Neutrophil (primary cell): ENCODE measurements around the gene RAD54L.
A peak's percentile ranks its signal among the peaks of the same experiment; 100 is the strongest.

Experiments used
- H3K27ac ChIP-seq: fragments of 200-600 bp; sonication (generic); 2 replicates; pipeline ENCODE4 v1.5.1; 2016; ENCODE audit warnings: mild to moderate bottlenecking, moderate library complexity
- H3K27me3 ChIP-seq: fragments of 200-600 bp; sonication (generic); 2 replicates; pipeline ENCODE4 v1.6.0; 2016; ENCODE audit warnings: mild to moderate bottlenecking
- H3K36me3 ChIP-seq: fragments of 200-600 bp; sonication (generic); 2 replicates; pipeline ENCODE4 v1.5.1; 2017
- H3K4me1 ChIP-seq, 2 experiments: fragments of 200-600 bp in 1 of 2; sonication (generic) in 1 of 2; 1 replicate in 1 of 2; 2 replicates in 1 of 2; pipeline versions ENCODE4 v1.5.1 to v1.6.1; 2013 to 2016; ENCODE audit warnings: low read depth in 1 of 2, low read length in 1 of 2, mild to moderate bottlenecking in 1 of 2, moderate library complexity in 1 of 2; ENCODE audit not compliant: control insufficient read depth in 1 of 2, insufficient read depth in 1 of 2
- H3K4me3 ChIP-seq, 2 experiments: fragments of 200-600 bp in 1 of 2; sonication (generic) in 1 of 2; 1 replicate in 1 of 2; 2 replicates in 1 of 2; pipeline ENCODE4 v1.5.1; 2013 to 2016; ENCODE audit warnings: low read depth in 1 of 2, low read length in 1 of 2, mild to moderate bottlenecking in 1 of 2, moderate library complexity in 1 of 2
- H3K9me3 ChIP-seq: fragments of 200-600 bp; sonication (generic); 2 replicates; pipeline ENCODE4 v1.5.1; 2016
- TF ChIP-seq, protein P1 (sequence below): fragments of 200-600 bp; sonication (generic); IDR thresholded peaks from 2 replicates; pipeline ENCODE4 v1.5.1; 2016; ENCODE audit warnings: antibody characterized with exemption

The RAD54L gene

DNA sequence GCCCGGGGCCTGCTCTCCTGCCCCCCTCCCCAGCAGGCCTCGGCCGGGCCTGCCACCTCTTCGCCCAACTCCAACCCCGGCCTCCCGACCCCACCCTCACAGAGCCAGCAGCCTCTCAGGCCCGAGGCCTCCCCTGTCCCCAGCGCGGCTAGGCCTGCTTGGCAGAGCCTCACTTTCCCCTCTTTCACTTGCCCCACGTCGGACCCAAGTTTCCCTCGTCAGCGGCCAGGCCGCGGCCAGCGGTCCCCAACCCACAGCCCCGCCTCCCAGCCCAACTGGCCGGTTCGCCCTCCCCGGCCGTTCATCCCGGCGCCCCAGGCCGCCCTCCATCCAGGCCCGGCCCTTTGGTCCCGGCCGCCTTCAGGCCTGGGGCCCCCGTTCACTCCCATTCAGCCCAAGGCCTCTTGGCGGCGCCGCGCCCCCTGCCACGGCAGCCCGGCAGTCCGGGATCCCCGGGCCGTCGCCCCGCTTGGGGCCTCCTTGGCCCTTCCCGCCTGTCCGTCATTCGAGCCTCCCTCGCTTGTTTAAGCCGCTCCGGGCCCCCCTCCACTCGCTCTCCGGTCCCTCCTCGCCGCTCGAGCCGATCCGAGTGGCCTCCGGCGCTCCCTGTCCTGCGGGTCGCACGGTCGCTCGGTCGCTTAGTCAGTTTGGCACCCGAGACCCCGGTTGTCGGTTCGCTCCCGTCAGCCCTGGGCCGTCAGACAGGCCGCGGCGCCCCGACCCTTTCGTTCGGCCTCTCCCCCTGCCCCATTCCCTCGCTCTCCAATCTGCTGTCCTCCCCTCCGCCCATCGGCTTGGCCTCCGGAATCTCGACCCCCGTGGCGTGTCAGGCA, 54.5 kb downstream of the RAD54L start:
- no peaks in the 10 kb centered on the region for H3K27me3 ChIP-seq
- peaks cover 9% of the 10 kb centered on the region for H3K36me3 ChIP-seq
- peak overlapping the region; percentile 91 for H3K27ac ChIP-seq
- TF ChIP-seq, protein P1, sequence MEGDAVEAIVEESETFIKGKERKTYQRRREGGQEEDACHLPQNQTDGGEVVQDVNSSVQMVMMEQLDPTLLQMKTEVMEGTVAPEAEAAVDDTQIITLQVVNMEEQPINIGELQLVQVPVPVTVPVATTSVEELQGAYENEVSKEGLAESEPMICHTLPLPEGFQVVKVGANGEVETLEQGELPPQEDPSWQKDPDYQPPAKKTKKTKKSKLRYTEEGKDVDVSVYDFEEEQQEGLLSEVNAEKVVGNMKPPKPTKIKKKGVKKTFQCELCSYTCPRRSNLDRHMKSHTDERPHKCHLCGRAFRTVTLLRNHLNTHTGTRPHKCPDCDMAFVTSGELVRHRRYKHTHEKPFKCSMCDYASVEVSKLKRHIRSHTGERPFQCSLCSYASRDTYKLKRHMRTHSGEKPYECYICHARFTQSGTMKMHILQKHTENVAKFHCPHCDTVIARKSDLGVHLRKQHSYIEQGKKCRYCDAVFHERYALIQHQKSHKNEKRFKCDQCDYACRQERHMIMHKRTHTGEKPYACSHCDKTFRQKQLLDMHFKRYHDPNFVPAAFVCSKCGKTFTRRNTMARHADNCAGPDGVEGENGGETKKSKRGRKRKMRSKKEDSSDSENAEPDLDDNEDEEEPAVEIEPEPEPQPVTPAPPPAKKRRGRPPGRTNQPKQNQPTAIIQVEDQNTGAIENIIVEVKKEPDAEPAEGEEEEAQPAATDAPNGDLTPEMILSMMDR, result peak; percentile 12
- H3K4me1 ChIP-seq, result peaks cover 39% of the 10 kb centered on the region in 2 experiments
- no peaks in the 10 kb centered on the region for H3K9me3 ChIP-seq
- peak overlapping the region; percentile 82 to 91 for H3K4me3 ChIP-seq

DNA sequence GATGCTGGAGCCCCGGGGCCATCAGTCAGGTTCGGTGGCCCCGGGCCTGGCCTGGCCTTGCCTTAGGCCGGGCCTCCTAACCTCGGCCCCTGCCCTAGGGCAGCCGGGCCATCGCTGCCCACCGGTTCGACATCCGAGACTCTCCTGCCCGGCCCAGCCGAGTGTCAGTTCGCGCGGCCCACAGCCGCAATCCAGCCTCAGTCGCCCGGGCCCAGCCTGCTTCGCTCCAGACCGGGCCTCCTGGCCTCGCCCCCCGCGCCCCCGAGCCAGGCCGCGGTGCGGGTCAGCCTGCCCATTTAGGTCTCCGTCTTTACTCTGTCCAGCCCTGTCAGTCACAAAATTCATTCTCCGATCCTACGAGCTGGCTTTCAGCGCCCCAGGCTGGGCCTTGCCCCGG, 55.1 kb downstream of the RAD54L start:
- H3K4me1 ChIP-seq, result peaks cover 42 to 43% of the 10 kb centered on the region in 2 experiments
- peaks cover 2% of the 10 kb centered on the region for H3K36me3 ChIP-seq

DNA sequence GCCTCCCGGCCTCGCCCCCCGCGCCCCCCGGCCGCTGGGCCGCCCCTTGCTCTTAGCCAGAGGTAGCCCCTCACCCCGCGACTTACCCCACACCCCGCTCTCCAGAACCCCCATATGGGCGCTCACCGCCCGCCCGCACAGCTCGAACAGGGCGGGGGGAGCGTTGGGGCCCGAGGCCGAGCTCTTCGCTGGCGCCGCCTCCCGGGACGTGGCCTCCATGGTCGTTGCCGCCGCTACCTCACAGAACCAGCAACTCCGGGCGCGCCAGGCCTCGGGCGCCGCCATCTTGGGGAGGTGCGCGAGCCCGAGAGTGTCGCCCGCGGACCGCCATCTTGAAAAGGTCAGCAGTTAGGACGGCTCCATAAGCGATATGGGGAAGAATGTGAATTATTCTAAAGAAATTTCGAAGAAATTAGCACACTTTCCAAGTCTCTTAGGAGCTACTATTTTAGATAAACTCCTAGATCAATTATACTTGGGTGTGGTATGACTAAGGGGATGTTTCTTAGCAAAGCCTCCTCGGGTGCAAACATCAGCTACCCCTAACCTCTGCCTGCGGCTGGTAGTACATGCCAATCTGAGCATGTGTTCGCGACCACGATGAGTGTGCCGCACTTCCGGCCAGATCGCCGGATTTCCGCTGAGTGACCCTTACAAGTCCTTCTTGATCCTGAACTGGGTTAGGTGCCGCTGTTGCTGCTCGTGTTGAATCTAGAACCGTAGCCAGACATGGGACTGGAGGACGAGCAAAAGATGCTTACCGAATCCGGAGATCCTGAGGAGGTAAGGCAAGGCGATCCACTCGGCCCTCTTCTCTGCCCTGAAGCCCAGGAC, 55.7 kb downstream of the RAD54L start, which contains the start of the genes LRRC41 and UQCRH:
Gene LRRC41 (minus strand): TSS at position 579 of the 834 bp plus-strand sequence. CDS start 294 bp downstream, at position 285.
Gene UQCRH (plus strand): TSS at position 661 of the 834 bp plus-strand sequence. CDS start 69 bp downstream, at position 730.
- Histone ChIP-seq H3K36me3 (no peaks in the 10 kb centered on the region), H3K4me1 (peaks cover 49% of the 10 kb centered on the region in 2 experiments), H3K4me3 (peak within 1 kb of the TSS; percentile 82 to 91), H3K27ac (peak within 1 kb of the TSS; percentile 91), H3K9me3 (no peaks in the 10 kb centered on the region), H3K27me3 (no peaks in the 10 kb centered on the region)
- TF ChIP-seq, protein P1, result peak; percentile 51

More for the DNA sequence above, 55.1 kb downstream of the RAD54L start:
- Histone ChIP-seq H3K27ac (peak overlapping the region; percentile 91), H3K4me3 (peak overlapping the region; percentile 82 to 91), H3K9me3 (no peaks in the 10 kb centered on the region), H3K27me3 (no peaks in the 10 kb centered on the region)
- TF ChIP-seq, protein P1, result no peak

DNA sequence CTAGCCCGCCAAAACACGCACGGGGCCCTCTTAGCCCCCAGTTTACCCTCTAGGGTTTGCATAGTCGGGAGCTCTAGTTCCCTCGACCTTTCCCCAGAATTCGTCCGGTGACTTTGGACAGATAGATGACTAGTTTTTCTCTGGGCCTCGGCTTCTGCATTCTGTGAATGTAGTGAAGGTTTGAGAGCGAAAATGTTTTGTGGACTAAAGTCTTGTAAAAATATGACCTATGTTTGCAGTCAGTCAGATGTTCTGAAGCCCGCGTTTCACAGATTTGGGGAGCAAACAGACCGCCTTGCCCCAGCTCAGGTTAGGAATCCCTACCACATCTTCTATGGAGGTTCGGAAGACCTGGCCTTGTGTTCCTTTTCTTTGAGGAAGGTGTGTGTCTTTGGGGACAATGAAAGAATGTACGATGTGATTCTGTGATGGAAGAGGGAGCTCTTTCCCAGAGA, 56.3 kb downstream of the RAD54L start:
- peak overlapping the region; percentile 91 for H3K27ac ChIP-seq
- no peaks in the 10 kb centered on the region for H3K9me3 ChIP-seq
- peak overlapping the region; percentile 82 to 91 for H3K4me3 ChIP-seq
- H3K4me1 ChIP-seq, result peaks cover 55% of the 10 kb centered on the region in 2 experiments
- TF ChIP-seq, protein P1, result no peak
- no peaks in the 10 kb centered on the region for H3K36me3 ChIP-seq
- no peaks in the 10 kb centered on the region for H3K27me3 ChIP-seq

DNA sequence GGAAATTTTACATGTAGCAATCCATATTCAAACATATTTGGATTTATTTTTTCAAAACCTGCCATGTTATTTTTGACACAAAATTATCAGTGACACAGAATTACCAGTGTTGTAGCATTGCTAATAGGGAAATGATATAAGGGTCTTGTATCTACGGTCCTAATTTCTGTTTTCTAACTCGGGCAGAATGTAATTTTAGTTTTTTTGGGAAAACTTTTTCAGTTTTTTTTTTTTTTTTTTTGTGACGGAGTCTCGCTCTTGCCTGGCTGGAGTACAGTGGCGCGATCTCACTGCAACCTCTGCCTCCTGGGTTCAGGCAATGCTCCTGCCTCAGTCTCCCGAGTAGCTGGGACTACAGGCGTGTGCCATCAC, 58.6 kb downstream of the RAD54L start:
- peaks cover 60 to 62% of the 10 kb centered on the region in 2 experiments for H3K4me1 ChIP-seq
- TF ChIP-seq, protein P1, result no peak
- H3K36me3 ChIP-seq, result peaks cover 9% of the 10 kb centered on the region
- no peaks in the 10 kb centered on the region for H3K9me3 ChIP-seq
- no peak overlapping the region for H3K4me3 ChIP-seq
- no peak overlapping the region for H3K27ac ChIP-seq
- H3K27me3 ChIP-seq, result no peaks in the 10 kb centered on the region
